HG03108 (cell line): ENCODE measurements around the gene CFAP61.
A peak's percentile ranks its signal among the peaks of the same experiment; 100 is the strongest.
"Not testable (repeated sequence)": the region's sequence is repeated elsewhere in the genome, so short reads cannot be mapped to it uniquely, and the experiment has no call there.

Experiments
- ATAC-seq: cut with Tn5 transposase; IDR thresholded peaks from one replicate; pipeline ENCODE4 v1.9.1; 2021; ENCODE audit warnings: moderate library complexity; ENCODE audit not compliant: unreplicated experiment

Gene CFAP61

DNA sequence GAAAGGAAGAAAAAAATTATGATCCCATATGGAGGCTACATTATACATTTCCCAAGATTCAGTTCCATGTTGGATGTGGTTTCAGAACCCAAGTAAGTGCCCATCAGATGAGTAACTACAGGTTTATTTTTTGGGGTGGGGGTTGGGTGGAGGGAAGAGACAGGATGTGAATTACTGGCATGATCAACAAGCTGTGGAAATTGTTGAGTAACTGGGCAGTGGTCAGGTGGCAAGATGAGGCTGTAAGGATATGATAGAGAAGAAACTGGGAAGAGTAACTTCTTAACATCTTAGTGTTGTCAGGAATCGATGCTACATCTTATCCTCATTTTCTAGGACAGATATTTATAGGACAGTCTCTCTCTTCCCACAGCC, 153.5 kb downstream of the CFAP61 start:
- no peak for ATAC-seq

DNA sequence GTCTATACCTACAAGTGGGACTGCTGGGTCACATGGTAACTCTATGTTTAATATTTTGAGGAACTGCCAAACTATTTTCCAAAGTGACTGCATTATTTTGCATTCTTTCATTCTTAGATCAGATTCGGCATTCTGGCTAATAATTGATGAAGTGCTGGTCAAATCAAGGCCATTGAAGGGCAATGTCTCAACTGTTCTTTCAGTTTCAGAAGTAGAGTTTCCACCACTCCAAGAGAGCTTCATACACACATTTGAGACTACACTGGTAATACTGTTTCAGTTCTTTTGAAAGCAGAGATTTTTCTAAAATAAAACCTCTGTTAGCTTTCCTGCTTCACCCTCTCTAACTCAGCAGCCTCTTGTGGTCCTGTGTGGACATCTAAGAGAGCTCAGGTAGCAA, 154.5 kb downstream of the CFAP61 start:
- peak; percentile 75 for ATAC-seq

DNA sequence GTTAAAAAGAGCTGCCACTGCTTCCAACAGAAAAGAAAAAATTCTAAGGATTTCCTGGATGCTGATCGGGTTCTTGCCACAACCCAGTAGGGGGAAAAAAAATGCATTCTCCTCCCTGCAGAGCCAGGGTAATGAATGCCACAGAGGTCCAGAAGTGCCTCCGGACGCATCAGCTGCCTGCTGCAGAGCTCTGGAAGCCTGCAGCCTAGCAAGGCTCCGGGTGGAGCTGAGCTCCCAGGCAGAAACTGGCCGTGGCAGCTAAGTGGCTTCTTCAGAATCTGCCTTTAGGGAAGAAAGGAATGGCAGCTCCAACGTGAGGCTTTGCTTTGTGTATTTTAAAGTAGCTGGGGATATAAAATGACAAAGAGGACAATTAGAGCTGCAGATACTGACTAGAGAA, 155.0 kb downstream of the CFAP61 start:
- ATAC-seq = no peak

DNA sequence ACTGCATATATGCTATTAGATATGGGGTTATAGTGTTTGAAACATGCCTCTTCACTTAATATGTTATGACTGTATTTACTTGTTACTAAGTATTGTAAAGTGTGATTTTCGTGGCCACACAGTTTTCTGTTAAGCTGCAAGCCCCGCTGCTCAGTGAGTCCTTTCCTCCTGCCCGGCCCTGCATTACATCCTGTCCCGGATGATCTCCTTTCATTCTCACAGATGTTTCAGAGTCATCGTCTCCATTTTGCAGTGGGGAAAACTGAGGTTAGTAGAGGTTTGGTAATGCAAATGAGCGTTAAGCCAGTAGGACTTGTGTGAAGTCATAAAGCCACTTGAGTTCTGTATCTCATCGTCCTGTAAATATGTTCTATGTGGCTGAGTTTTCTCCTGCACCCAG, 155.5 kb downstream of the CFAP61 start:
- ATAC-seq = peak; percentile 58

DNA sequence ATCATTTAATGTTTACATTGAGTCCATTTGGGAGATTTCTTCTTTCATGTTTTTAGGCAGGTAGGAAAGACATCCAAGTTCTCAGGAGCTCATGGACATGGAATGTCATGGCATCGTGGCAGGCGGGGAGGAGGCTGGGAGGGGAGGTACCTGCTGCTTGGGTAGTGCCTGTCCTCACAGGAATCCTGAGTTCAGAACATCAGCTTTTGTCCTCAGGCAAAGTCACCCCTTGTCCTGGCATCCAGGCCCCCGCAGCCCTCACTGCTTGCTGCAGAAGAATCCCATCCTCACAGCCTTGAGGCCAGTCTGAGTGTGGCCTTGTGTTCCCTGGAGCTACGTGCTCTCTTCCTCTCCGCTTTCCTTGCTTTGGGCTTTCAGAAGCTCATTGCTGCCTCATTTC, 157.4 kb downstream of the CFAP61 start:
- no peak for ATAC-seq

DNA sequence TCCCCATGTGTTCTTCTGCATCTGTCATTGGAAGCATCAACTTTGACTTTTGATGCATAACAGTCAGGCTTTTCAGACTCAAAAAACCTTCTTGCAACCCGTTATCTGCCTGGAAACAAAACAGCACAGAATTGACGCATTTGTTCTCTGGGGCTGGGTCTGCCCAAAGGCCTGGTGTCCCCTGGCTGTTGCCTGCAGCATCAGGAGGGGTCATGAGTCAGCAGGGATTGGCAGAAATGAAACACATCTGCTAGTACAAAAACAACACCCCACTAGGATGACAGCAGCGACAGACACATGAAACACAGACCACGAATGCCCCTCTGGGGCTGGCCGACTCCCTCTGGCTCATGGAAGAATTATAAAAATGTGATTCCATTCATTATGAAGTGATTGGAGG, 158.0 kb downstream of the CFAP61 start:
- no peak for ATAC-seq

DNA sequence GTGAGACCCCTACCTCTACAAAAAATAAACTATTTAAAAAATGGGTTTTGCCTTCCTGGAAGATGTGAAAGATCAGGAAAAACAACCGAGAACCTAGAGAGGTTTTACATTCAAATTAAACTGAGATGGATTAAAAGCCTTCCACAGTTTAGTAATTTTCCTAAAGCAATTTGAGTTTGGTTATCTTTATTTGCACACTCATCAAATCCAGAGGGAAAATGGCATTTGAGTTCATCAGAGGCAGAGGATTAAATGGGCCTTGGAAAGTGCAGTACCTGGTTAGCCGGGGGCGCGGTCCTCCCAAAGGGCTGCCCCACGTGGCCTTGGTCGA, 158.6 kb downstream of the CFAP61 start:
- no peak for ATAC-seq

DNA sequence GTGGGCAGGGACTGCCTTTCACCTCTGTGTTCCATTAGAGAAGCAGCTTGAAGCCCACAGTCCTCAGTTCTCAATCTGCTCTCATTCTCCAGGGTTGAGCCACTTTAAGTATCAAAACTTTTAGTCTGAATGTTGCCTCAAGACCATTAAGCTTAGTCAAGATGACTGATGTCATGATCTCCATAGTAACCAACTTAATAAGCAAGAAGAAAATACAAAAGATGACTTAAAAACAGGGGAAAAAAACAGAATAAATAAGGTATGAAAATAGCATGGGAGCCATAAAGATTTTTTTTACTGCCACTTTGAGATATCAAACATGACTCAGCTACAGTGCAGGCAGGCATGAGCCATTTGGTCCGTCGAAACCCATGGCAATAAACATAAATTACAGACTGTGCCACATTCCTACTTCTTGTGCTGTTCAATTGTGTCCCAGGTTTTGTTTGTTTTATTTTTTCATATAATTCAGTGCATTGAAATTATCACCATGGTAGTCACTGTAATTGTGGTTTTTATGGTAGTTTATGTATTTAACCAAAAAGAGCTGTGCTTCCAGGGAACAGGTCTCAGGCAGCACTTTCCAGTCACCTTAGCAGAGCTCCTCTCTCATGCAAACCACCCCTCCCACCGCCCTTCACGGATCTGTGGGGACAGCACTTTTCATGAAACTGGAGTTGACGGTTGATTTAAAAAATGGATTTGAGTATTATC, 159.1 kb downstream of the CFAP61 start:
- ATAC-seq = no peak

DNA sequence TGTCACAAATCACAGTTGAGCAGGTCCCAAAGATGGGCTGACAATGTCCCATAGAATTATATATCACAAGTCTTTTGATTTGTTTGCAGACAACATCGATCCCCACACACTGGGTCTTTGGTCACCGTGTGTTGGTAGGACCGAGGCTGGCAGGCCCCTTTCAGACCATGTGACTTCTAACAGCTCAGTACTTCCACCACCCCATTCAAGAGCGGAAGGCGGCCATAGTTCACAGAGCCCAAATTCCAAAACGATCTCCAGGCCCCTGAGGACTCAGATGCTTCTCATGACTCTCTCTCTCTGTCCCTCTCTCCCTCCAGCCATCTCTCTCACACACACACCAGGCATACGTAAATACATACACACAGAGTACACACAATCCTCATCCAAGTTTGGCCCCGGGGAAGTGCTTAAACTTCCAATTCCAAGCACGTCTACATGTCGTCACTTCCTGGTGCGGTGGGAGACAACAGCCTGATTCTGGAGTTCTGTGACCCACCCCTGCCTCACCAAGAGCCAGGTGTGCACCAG, 159.7 kb downstream of the CFAP61 start:
- ATAC-seq = no peak

DNA sequence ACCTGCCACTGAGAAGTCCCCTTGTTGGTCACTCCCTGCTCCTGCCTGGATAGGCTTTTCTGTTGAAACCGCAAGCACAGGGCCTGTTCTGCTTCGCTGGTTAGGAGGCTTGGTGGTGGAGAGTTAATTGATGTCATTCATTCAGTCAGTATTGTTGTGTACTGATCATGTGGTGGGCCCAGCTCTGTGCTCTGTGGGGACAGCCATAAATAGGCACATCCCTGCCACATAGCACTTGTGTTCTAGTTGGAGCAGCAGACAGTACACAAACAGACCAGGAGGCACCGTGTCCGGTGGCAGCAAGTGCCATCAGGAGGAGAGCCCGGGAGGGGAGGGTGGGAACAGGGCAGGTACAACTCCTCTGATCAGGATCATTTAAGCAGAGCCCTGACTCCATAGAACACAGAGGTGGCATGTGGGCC, 160.4 kb downstream of the CFAP61 start:
- ATAC-seq = no peak

DNA sequence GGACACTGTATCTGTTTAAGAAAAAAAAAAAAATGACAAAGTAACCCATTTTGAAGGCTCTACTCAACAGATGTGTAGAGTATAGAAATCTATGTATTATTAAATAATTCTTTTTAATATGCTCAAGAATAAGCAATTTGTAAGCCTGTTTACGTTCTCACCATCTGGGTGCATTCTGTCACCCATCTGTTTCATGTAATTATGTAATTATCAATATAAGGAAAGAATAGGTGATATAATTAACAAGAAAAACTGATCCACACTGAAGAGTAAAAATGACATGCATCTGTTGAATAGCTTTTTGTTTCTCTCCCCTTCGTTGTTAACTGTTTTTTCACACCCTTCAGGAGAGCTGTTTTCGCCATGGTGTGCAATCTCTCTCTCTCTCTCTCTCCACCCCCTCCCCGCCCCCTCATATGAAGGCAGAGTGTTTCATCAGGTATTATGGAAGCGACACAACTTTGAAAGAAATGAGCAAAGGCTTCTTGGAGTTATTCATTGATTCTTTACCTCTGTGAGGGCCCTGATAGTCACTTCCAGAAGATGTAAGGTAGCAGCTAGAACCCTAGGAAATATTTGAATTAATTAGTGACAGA, 161.3 kb downstream of the CFAP61 start:
- ATAC-seq = no peak

DNA sequence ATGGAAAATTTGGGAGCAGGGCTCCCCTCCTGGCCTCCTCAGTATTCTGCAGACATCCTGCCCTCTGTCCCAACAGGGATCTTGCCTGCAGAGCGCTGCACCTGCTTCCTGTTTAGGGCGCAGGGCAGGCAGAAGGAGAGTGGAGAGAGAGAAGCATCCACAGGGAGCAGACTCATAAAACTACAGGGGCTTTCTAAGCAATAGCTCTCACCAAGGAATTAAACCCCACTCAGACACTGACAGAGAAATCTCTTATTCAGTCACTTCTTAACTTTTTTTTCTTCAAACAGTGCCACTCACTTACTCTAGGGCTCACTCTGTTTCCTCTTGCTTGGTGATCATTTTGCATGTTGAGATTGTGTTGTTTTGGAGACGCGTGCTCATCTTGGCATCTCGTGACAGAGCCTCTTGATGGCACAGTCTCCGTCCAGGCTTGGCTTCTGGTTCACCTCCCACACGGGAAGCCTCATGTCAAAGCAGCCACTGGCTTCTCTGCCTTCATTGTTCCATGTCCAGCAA, 162.5 kb downstream of the CFAP61 start:
- no peak for ATAC-seq

DNA sequence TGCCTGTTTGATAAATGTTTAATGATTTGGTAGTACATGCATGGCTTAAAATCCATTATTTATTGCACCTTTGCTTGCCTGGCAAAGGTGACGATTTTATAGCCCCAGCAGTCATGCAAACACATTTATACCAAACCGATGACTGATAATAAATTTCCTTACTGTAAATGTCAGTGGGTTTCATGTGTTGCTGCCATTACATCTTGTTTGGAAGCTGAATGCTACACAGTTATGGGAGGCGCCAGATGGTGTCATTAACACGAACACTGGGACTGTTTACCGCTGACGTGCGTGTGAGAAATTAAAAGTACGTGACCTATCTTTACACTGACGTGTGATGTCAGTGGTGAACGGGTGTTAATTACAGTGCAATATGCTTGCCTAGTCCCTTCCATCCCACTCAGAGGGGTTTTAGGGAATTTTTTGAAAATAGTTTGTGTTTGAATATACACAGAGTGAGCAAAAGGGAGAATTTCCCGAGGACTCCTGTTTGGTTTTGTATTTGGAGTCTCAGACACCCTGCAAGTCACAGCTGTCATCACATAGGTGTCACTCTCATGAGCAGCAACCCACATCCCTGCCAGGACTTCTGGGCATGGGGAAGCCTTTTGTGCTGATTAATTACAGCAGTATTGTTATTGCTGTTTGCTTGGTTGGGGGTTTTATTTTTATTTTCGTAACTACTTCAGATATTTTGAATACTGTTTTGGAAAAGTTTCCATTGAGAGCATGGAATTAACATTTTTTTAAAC, 163.8 kb downstream of the CFAP61 start:
- no peak for ATAC-seq

DNA sequence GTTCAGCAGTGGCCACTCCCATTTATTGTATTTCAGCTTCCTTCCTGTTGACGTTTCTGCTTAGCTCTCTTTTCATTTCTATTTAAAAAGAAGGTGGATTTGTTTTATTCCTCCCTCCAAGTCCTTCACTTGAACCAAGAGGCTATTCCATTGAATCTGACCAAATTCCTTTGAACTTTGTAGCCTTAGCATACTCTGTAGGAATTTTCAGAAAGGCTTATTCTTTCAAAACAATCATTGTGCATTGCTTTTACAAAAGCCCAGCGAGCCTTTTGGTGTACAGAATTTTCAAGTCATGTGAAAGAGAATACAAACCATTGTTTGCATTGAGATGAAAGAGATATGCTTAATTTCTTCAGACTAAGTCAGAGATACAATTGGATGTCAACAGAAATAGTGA, 164.6 kb downstream of the CFAP61 start:
- no peak for ATAC-seq

DNA sequence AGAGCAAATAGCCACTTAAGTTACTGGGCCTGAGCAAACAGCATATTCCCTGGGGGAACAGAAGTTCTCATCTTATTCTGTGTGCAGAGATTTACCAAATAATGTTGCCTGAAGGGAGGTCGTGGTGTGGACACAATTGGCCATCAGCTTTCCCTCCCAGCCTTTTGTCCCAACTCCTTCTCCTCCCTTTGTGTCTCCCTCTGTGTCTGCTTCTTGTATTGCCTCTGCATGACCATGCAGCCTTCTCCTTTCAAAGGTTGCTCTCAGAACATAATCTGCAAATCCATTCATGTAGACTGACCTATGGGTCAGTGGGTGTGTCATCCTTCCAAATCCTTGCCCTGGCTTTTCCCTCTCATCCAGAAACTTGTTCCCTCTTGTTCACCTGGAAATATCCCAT, 165.3 kb downstream of the CFAP61 start:
- ATAC-seq = no peak

DNA sequence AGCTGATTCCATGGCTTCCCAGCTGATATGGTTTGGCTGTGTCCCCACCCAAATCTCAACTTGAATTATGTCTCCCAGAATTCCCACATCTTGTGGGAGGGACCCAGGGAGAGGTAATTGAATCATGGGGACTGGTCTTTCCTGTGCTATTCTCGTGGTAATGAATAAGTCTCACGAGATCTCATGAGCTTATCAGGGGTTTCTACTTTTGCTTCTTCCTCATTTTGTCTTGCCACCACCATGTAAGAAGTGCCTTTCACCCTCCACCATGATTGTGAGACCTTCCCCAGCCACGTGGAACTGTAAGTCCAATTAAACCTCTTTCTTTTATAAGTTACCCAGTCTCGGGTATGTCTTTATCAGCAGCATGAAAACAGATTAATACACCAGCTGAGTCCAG, 165.8 kb downstream of the CFAP61 start:
- not testable (repeated sequence) for ATAC-seq

DNA sequence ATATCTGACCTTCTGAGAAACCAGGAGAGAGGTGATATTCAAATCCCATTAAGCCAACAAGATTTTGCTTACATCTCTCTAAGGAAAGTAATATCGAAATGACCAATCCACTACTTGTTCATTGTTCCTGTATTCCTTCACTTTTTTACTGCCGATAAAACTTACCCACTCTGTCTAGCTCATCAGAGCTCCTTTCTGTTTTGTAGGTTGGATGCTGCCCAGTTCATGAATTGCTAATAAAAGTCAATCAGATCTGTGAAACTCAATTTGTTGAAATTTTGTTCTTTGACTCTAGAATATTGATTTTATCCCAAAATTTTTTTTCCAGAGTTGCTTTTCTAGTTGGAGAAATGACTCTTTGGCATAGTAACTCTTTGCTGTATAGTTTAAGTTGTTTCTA, 166.7 kb downstream of the CFAP61 start:
- no peak for ATAC-seq

DNA sequence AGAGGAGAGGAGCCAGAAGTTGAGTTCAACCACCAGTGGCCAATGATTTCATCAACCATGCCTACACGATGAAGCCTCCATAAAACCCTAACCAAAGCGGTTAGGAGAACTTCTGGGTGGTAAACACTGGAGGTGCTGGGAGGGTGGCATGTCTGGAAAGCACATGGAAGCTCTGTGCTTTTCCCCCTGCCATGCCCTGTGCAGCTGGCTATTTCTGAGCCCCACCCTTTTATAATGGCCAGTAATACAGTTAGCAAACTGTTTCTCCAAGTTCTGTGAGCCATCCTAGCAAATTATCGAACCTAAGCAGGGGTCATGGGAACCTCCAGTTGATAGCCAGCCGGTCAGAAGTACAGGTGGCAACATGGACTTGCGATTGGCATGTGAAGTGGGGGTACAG, 167.8 kb downstream of the CFAP61 start:
- no peak for ATAC-seq

DNA sequence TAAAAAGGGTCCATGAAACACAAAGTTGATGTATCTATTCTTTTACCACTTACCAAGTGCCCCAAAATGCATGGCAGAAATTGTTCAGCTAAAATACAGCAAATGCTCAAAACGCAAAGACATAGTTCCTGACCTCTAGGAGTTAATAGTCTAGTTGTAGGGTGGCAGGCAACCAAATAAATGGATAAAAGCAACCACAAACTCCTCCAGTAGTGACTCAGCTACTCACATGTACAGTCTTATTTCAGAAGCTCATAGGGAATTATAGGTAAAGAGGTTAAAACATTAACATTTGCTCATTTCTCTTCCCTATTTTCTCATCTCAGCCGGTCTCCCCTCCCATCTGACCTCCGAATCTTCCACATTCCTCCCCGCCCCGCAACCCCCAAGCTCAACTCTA, 171.6 kb downstream of the CFAP61 start:
- ATAC-seq = no peak

DNA sequence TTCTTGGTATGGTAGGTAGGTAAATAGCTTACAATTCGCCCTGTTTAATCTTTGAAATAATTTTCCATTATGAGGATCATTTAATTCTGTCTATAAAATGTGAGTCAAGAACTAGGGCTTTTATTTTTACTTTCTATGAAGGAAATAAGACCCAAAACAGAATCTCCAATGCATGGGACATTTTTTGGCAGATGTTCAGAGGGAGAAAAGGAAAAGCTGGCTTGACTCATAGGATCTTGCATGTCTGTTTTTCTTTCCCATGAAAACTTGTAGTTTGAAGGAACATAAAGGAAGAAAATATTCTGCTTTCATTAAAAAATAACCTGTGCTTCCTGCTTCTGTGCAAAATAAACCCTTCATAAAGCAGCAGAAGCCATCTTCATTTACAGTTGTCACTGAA, 172.5 kb downstream of the CFAP61 start:
- no peak for ATAC-seq

DNA sequence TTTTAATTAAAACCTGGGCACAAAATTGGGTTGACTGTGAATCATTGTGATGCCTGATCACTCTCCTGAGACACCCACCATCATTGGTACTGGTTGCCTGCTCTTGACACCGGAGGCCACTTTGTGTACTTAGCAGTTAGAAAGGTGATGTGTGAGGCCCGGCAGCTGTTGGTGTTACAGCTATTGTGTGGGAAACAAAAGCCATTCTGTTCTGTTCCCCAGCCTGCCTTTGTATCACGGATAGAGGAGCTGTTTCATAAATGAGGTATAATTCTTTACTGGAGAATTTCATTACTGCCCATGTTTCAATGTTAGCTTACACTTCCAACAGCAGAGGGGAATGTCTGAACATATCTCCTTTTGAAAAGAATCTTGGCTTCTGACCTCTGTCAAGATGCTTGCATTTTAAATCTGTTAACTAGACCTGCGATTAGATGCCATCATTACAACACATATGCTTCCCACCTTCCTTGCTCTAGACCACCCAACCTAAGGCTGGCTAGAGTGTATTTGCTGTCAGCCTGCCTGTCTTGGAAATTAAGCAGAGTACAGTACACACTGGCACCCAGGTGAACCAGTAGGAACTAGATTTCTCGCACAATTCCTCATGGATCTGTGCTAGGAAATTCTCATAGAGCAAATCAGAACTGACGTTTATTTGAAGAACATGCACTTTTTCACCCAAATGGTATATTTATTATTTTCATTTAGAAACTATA, 173.2 kb downstream of the CFAP61 start:
- ATAC-seq = no peak
